ENCODE data around the gene ARFGAP3. TPM values are rescaled to one million over a fixed set of nuclear protein-coding genes. Genes with fewer than 3 reads are reported as not detected.

The ARFGAP3 gene
- total RNA-seq, 1 experiment from 2014 or later = 27.0 TPM

GRCh38 chr22:42808521-42808920 is 48.6 kb downstream of the ARFGAP3 start:
- intact Hi-C loops (cut with micrococcal nuclease; ENCODE audit: unreplicated experiment) (no loop called here), in situ Hi-C loops (cut with HindIII; ENCODE audit: low pct_unique_long_range_greater_than_20kb, low sequenced_read_pairs) (no loop called here)
- Histone ChIP-seq H3K27me3 (ENCODE audit: control insufficient read depth, insufficient read depth, low read length) (no peaks in the 10 kb centered on the region), H3K4me3 (ENCODE audit: low read depth in 2 of 2, low read length in 2 of 2) (no peak overlapping the region), H3K4me1 (ENCODE audit: control insufficient read depth, insufficient read depth, low read length) (peaks cover 2% of the 10 kb centered on the region; the same call in 1 of the 2 replicates), H3K9me3 (ENCODE audit: control insufficient read depth, insufficient read depth, low read depth, low read length) (no peaks in the 10 kb centered on the region), H3K27ac (ENCODE audit: low read length) (no peak overlapping the region), H3K36me3 (ENCODE audit: control insufficient read depth, insufficient read depth, low read length) (peaks cover 2% of the 10 kb centered on the region)
- no peak for TF ChIP-seq CTCF (IDR thresholded peaks at IDR 0.05)
- TF ChIP-seq, protein P1, sequence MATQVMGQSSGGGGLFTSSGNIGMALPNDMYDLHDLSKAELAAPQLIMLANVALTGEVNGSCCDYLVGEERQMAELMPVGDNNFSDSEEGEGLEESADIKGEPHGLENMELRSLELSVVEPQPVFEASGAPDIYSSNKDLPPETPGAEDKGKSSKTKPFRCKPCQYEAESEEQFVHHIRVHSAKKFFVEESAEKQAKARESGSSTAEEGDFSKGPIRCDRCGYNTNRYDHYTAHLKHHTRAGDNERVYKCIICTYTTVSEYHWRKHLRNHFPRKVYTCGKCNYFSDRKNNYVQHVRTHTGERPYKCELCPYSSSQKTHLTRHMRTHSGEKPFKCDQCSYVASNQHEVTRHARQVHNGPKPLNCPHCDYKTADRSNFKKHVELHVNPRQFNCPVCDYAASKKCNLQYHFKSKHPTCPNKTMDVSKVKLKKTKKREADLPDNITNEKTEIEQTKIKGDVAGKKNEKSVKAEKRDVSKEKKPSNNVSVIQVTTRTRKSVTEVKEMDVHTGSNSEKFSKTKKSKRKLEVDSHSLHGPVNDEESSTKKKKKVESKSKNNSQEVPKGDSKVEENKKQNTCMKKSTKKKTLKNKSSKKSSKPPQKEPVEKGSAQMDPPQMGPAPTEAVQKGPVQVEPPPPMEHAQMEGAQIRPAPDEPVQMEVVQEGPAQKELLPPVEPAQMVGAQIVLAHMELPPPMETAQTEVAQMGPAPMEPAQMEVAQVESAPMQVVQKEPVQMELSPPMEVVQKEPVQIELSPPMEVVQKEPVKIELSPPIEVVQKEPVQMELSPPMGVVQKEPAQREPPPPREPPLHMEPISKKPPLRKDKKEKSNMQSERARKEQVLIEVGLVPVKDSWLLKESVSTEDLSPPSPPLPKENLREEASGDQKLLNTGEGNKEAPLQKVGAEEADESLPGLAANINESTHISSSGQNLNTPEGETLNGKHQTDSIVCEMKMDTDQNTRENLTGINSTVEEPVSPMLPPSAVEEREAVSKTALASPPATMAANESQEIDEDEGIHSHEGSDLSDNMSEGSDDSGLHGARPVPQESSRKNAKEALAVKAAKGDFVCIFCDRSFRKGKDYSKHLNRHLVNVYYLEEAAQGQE (IDR thresholded peaks at IDR 0.05; ENCODE audit: insufficient read depth in 1 of 2, low read depth in 2 of 2, low read length in 1 of 2) = no peak
- no peak for TF ChIP-seq POLR2AphosphoS5 (IDR thresholded peaks at IDR 0.05; ENCODE audit: low read depth, low read length)
- TF ChIP-seq SIN3A (IDR thresholded peaks at IDR 0.05; ENCODE audit: borderline replicate concordance, insufficient read depth, low read depth, low read length) = no peak
- no peak for TF ChIP-seq TCF7L2 (IDR thresholded peaks at IDR 0.05; ENCODE audit: low read depth, low read length)
- ChIA-PET POLR2A (no interaction called here), CTCF (no interaction called here)
- no peak for DNase-seq (ENCODE audit: low read depth, low spot score)
- ATAC-seq = no peak
- BruUV-seq (replicated peaks) = no TSS peak

DNA sequence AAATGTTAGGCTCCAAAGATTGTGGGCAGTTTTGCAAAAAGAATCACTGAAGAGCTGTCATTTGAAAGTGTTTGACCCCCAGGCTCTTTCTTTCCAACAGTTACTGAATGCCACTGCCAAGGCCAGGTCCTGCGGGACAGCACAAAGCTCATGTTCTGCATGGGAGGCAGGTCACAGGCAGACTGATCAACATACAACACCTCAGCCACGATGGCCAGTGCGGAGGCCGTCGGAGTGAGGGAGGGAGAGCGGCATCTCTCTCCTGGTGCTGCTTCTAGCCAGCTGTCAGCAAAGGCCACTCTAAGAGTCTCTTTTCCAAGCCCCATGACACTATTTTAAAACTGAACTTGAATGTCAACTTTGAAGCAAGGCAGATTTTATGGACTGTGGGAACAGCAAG is 49.9 kb downstream of the ARFGAP3 start:
- H3K27ac ChIP-seq (ENCODE audit: low read length) = no peak overlapping the region
- peaks cover 2% of the 10 kb centered on the region for H3K36me3 ChIP-seq (ENCODE audit: control insufficient read depth, insufficient read depth, low read length)
- H3K27me3 ChIP-seq (ENCODE audit: control insufficient read depth, insufficient read depth, low read length) = no peaks in the 10 kb centered on the region
- intact Hi-C loops (cut with micrococcal nuclease; ENCODE audit: unreplicated experiment) = no loop called here
- no TSS peak for BruUV-seq (replicated peaks)
- CTCF ChIA-PET = no interaction called here
- no peak for ATAC-seq
- no peak for DNase-seq (ENCODE audit: low read depth, low spot score)
- in situ Hi-C loops (cut with HindIII; ENCODE audit: low pct_unique_long_range_greater_than_20kb, low sequenced_read_pairs) = no loop called here
- no peak overlapping the region for H3K4me3 ChIP-seq (ENCODE audit: low read depth in 2 of 2, low read length in 2 of 2)
- POLR2A ChIA-PET = no interaction called here
- TF ChIP-seq POLR2AphosphoS5 (IDR thresholded peaks at IDR 0.05; ENCODE audit: low read depth, low read length) (no peak), TCF7L2 (IDR thresholded peaks at IDR 0.05; ENCODE audit: low read depth, low read length) (no peak), CTCF (IDR thresholded peaks at IDR 0.05) (no peak), SIN3A (IDR thresholded peaks at IDR 0.05; ENCODE audit: borderline replicate concordance, insufficient read depth, low read depth, low read length) (no peak)
- TF ChIP-seq, protein P1 (IDR thresholded peaks at IDR 0.05; ENCODE audit: insufficient read depth in 1 of 2, low read depth in 2 of 2, low read length in 1 of 2) = no peak
- H3K9me3 ChIP-seq (ENCODE audit: control insufficient read depth, insufficient read depth, low read depth, low read length) = no peaks in the 10 kb centered on the region
- peaks cover 2% of the 10 kb centered on the region; the same call in 1 of the 2 replicates for H3K4me1 ChIP-seq (ENCODE audit: control insufficient read depth, insufficient read depth, low read length)
